HG02884 (cell line): ENCODE results near the gene MPC2.
"Not testable (repeated sequence)": the region's sequence is repeated elsewhere in the genome, so short reads cannot be mapped to it uniquely, and the experiment has no call there.

ENCODE experiments used
- ATAC-seq: cut with Tn5 transposase; IDR thresholded peaks from one replicate; pipeline ENCODE4 v1.9.1; 2021; ENCODE audit warnings: mild to moderate bottlenecking, moderate library complexity; ENCODE audit not compliant: unreplicated experiment

Gene MPC2

GRCh38 chr1:167909691-167910180 is 27.1 kb downstream of the MPC2 start:
- ATAC-seq, result no peak

GRCh38 chr1:167905671-167906070 is 31.2 kb downstream of the MPC2 start:
- no peak for ATAC-seq

GRCh38 chr1:167905182-167905581 is 31.7 kb downstream of the MPC2 start:
- no peak for ATAC-seq

GRCh38 chr1:167904652-167905130 is 32.2 kb downstream of the MPC2 start:
- no peak for ATAC-seq

GRCh38 chr1:167900907-167901306 is 36.0 kb downstream of the MPC2 start:
- ATAC-seq, result no peak

- ATAC-seq, result peak; percentile 84
Observed at GRCh38 chr1:167899253-167899681, 37.6 kb downstream of the MPC2 start.

- no peak for ATAC-seq
Observed at GRCh38 chr1:167898578-167899222, 38.2 kb downstream of the MPC2 start.

- ATAC-seq, result no peak
Observed at GRCh38 chr1:167893798-167894197, 43.1 kb downstream of the MPC2 start.

GRCh38 chr1:167890400-167890799 is 46.5 kb downstream of the MPC2 start:
- no peak for ATAC-seq

GRCh38 chr1:167887187-167887586 is 49.7 kb downstream of the MPC2 start:
- ATAC-seq, result not testable (repeated sequence)

- no peak for ATAC-seq
Observed at GRCh38 chr1:167882376-167882775, 54.5 kb downstream of the MPC2 start.

- no peak for ATAC-seq
Observed at GRCh38 chr1:167881786-167882185, 55.1 kb downstream of the MPC2 start.

GRCh38 chr1:167881069-167881468 is 55.8 kb downstream of the MPC2 start:
- no peak for ATAC-seq

GRCh38 chr1:167880580-167881021 is 56.3 kb downstream of the MPC2 start:
- ATAC-seq, result no peak

- ATAC-seq, result no peak
Observed at GRCh38 chr1:167879508-167879907, 57.4 kb downstream of the MPC2 start.

- ATAC-seq, result no peak
Observed at GRCh38 chr1:167878372-167879160, 58.3 kb downstream of the MPC2 start.

- ATAC-seq, result no peak
Observed at GRCh38 chr1:167876597-167877175, 60.2 kb downstream of the MPC2 start.

GRCh38 chr1:167871331-167871730 is 65.5 kb downstream of the MPC2 start:
- no peak for ATAC-seq

GRCh38 chr1:167869157-167870001 is 67.5 kb downstream of the MPC2 start:
- not testable (repeated sequence) for ATAC-seq

- ATAC-seq, result not testable (repeated sequence)
Observed at GRCh38 chr1:167866739-167867414, 70.0 kb downstream of the MPC2 start.
